ENCODE measurements around the gene BTRC.

GRCh38 chr10:101351477-101351876 is 2.5 kb upstream of the BTRC start:
- no peak for TF ChIP-seq POLR2A (IDR thresholded peaks at IDR 0.05)
- TF ChIP-seq, protein P1, sequence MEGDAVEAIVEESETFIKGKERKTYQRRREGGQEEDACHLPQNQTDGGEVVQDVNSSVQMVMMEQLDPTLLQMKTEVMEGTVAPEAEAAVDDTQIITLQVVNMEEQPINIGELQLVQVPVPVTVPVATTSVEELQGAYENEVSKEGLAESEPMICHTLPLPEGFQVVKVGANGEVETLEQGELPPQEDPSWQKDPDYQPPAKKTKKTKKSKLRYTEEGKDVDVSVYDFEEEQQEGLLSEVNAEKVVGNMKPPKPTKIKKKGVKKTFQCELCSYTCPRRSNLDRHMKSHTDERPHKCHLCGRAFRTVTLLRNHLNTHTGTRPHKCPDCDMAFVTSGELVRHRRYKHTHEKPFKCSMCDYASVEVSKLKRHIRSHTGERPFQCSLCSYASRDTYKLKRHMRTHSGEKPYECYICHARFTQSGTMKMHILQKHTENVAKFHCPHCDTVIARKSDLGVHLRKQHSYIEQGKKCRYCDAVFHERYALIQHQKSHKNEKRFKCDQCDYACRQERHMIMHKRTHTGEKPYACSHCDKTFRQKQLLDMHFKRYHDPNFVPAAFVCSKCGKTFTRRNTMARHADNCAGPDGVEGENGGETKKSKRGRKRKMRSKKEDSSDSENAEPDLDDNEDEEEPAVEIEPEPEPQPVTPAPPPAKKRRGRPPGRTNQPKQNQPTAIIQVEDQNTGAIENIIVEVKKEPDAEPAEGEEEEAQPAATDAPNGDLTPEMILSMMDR (IDR thresholded peaks at IDR 0.05), result no peak
- no peak for TF ChIP-seq POLR2AphosphoS5 (IDR thresholded peaks at IDR 0.05)

All from prostate gland (tissue), 2 donors.